GM10266 (cell line): ENCODE measurements around the gene TK2.

Experiments used
- DNase-seq: peaks from one replicate; pipeline ENCODE4 v3.0.0; 2012; ENCODE audit errors: extremely low spot score
- CTCF ChIP-seq: IDR thresholded peaks from 2 replicates; pipeline ENCODE4 v1.5.1; 2012; ENCODE audit warnings: mild to moderate bottlenecking, low read depth; ENCODE audit not compliant: control insufficient read depth, insufficient read depth; ENCODE audit errors: missing control alignments

TK2 gene

DNA sequence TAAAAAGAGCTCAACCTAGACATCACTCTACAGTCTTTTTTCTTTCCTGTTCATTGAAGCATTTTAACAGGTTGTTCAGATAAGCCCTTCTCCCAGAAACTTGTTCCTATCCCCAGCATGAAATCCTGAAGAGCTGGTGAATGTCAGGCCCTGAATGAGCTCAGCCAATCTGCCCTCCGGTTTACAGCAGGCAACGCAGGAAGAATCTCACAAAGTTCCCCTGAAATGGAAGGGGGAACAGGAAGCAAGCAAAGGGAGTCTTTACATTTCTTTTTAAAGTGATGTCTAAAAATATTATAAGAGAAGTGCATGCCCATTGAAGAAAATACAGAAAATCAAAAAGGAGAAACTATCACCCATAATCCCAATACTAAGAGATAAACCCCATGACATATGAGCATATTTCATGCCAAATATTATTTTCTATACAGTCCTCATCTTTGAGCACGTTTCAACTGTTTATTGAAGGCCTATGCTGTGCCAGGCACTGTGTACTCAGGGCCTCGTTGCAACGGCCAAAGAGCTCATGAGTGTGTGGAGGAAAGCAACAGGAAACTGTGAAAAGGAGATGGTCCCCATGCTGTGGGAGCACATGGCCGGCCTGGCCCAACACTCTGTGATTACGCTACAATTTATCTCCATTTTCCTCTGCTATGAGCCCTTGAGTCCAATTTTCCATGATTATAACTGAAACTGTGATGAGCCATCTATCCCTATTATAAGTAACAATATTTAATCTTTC is 5.7 kb downstream of the TK2 start:
- no peak for TF ChIP-seq CTCF
- DNase-seq, result no peak

DNA sequence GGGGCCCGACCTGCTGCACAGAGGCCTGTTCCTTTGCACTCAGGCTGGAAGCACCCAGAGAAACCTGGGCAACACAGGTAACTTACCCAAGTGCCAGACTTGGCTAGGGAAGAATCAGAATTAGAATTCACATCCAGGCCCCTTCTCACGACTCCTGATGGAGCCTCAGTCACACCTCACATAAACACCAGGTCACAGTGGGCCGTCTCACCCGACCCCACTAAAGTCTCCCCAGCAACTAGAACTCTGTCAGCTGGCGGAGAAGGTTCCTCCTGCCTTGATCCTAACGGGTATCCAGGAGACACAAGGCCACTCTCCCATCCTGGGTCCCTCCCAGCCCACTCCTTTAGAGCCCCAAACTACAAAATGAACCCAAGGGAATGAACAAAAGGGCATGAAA is 6.4 kb downstream of the TK2 start:
- no peak for DNase-seq
- no peak for TF ChIP-seq CTCF

- TF ChIP-seq CTCF, result no peak
Measured at GRCh38 chr16:66542396-66542795, 7.5 kb downstream of the TK2 start.

DNA sequence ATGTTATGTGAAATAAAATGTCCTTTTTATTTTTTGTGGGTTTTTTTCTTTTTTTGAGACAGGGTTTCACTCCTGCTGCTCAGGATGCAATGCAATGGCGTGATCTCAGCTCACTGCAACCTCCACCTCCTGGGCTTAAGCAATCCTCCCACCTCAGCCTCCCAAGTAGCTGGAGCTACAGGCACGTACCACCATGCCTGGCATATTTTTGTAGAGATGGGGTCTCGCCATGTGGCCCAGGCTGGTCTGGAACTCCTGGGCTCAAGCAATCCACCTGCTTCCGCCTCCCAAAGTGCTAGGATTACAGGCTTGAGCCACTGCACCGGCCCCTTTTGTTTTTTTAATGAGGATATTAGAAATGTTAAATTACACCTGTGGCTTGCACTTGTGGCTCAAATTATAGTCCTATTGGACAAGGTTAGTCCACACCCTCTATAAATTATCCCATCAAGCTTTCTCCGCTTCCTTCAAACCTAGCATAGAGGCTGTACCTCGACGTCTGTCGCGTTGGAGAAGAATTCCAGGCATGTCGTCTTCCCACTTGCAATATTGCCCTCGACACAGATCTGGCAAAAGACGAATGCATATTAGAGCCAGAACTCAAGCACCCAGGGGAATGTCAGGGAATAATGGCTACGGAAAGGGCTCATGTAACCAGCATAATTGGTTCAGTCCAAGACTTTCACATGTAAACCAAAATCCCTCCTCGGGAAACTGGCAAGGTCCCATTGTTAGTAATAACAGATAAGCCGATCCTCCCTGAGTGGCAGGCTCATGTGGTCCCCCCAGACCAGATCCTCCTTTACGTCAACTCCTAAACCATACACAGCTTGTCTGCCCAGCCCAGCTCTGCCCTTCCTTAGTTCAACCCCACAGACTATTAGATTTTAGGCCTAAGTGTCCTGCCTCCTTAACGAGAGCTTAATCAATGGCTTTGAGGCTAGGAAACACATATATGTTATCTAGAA is 8.2 kb downstream of the TK2 start:
- no peak for TF ChIP-seq CTCF

More at GRCh38 chr16:66542396-66542795, 7.5 kb downstream of the TK2 start:
- DNase-seq, result no peak

DNA sequence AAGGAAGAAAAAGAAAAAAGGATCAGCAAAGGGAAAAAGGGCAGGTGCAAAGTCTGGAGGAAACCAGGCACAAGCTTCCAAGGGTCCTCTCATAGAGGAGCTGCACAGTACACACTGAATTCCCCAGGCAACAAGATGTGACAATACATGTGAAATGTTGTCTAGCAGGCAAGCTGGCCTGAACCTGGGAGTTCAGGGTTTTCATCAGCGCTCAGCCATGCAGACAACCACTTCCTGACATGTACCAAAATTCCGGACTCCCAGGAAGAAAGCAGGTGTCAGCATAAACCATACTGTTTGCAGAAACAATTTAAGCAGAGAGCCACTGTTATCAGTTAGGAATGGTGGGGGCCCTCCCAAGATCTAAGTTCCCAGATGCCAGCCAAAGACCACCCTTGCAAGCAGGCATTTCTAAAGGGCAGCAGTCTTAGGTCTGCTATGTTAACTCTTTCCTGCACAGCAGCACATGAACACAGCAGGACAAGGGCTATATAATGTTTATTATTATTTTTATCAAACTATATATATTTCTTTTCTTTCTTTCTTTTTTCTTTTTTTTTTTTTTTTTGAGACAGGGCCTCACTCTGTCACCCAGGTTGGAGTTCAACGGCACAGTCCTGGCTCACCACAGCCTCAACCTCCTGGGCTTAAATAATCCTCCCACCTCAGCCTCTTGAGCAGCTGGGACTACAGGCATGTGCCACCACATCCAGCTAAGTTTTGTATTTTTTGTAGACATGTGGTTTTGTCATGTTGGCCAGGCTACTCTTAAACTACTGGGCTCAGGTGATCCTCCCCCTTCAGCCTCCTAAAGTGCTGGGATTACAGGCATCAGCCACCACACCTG is 10.1 kb downstream of the TK2 start:
- DNase-seq, result peak; percentile 48
- TF ChIP-seq CTCF, result no peak

More for the DNA sequence above, 8.2 kb downstream of the TK2 start:
- DNase-seq, result no peak

- TF ChIP-seq CTCF, result no peak
Measured at GRCh38 chr16:66538910-66539309, 11.0 kb downstream of the TK2 start.

More at GRCh38 chr16:66538910-66539309, 11.0 kb downstream of the TK2 start:
- no peak for DNase-seq
